Mesenchymal stem cell (in vitro differentiated cells and primary cell): ENCODE data around the gene MDC1.
"Not testable (repeated sequence)": the region's sequence is repeated elsewhere in the genome, so short reads cannot be mapped to it uniquely, and the experiment has no call there.

ENCODE experiments used
- DNase-seq: peaks from one replicate; pipeline ENCODE4 v3.0.0-alpha.2; 2013
- H2AFZ ChIP-seq: one replicate; pipeline ENCODE4 v1.6.1; 2013; ENCODE audit warnings: low read depth, mild to moderate bottlenecking, control low read depth, inconsistent platforms, low read length, moderate library complexity
- H2AK5ac ChIP-seq: 2 replicates; pipeline ENCODE4 v1.6.1; 2013; ENCODE audit warnings: low read length, moderate library complexity, mild to moderate bottlenecking, inconsistent platforms; ENCODE audit not compliant: severe bottlenecking
- H2BK120ac ChIP-seq: one replicate; pipeline ENCODE4 v1.6.1; 2013; ENCODE audit warnings: low read depth, mild to moderate bottlenecking, inconsistent platforms, low read length, moderate library complexity
- H2BK12ac ChIP-seq, 2 experiments: one replicate each; pipeline ENCODE4 v1.6.1; 2013; ENCODE audit warnings: inconsistent platforms in 2 of 2, low read length in 2 of 2, mild to moderate bottlenecking in 2 of 2, moderate library complexity in 2 of 2, control low read depth in 1 of 2
- H2BK15ac ChIP-seq: one replicate; pipeline ENCODE4 v1.6.1; 2013; ENCODE audit warnings: mild to moderate bottlenecking, low read depth, inconsistent platforms; ENCODE audit not compliant: poor library complexity, severe bottlenecking
- H2BK5ac ChIP-seq: 2 replicates; pipeline ENCODE4 v1.6.1; 2013; ENCODE audit warnings: low read depth, mild to moderate bottlenecking, low read length, control low read depth, inconsistent platforms; ENCODE audit not compliant: poor library complexity, severe bottlenecking
- H3K14ac ChIP-seq, 2 experiments: one replicate each; pipeline ENCODE4 v1.6.1; 2013; ENCODE audit warnings: inconsistent platforms in 2 of 2, low read length in 2 of 2, control low read depth in 1 of 2, mild to moderate bottlenecking in 1 of 2, moderate library complexity in 1 of 2
- H3K18ac ChIP-seq, 2 experiments: one replicate each; pipeline ENCODE4 v1.6.1; 2013; ENCODE audit warnings: inconsistent platforms in 2 of 2, low read length in 2 of 2, control low read depth in 1 of 2, low read depth in 1 of 2, mild to moderate bottlenecking in 1 of 2
- H3K23ac ChIP-seq, 2 experiments: one replicate each; pipeline ENCODE4 v1.6.1; 2013; ENCODE audit warnings: inconsistent platforms in 2 of 2, low read length in 2 of 2, mild to moderate bottlenecking in 2 of 2, moderate library complexity in 2 of 2, control low read depth in 1 of 2
- H3K27ac ChIP-seq: 2 replicates; pipeline ENCODE4 v1.5.1; 2013; ENCODE audit warnings: mild to moderate bottlenecking, moderate library complexity, low read length, control low read depth, inconsistent platforms; ENCODE audit not compliant: poor library complexity, severe bottlenecking
- H3K27me3 ChIP-seq, 2 experiments: 2 replicates each; pipeline versions ENCODE4 v1.6.1 to v1.7.0; 2013; ENCODE audit warnings: low read length in 2 of 2, mild to moderate bottlenecking in 2 of 2, moderate library complexity in 2 of 2, control low read depth in 1 of 2, inconsistent platforms in 1 of 2; ENCODE audit not compliant: control insufficient read depth in 1 of 2, insufficient read depth in 1 of 2
- H3K36me3 ChIP-seq, 2 experiments: 2 replicates each; pipeline versions ENCODE4 v1.6.1 to v1.7.0; 2013; ENCODE audit warnings: low read length in 2 of 2, control low read depth in 1 of 2, inconsistent platforms in 1 of 2, low read depth in 1 of 2, mild to moderate bottlenecking in 1 of 2; ENCODE audit not compliant: insufficient read depth in 2 of 2, control insufficient read depth in 1 of 2
- H3K4ac ChIP-seq, 2 experiments: one replicate each; pipeline ENCODE4 v1.6.1; 2013; ENCODE audit warnings: inconsistent platforms in 2 of 2, low read length in 2 of 2, mild to moderate bottlenecking in 2 of 2, moderate library complexity in 2 of 2, control low read depth in 1 of 2, low read depth in 1 of 2
- H3K4me1 ChIP-seq: 2 replicates; pipeline ENCODE4 v1.6.1; 2013; ENCODE audit warnings: low read depth, low read length, control low read depth; ENCODE audit not compliant: control insufficient read depth, insufficient read depth
- H3K4me2 ChIP-seq: 2 replicates; pipeline ENCODE4 v1.6.1; 2013; ENCODE audit warnings: low read length, mild to moderate bottlenecking, inconsistent platforms; ENCODE audit not compliant: poor library complexity, severe bottlenecking
- H3K4me3 ChIP-seq, 2 experiments: 2 replicates each; pipeline versions ENCODE4 v1.5.1 to v1.7.0; 2013; ENCODE audit warnings: low read length in 2 of 2, mild to moderate bottlenecking in 2 of 2, control low read depth in 1 of 2, low read depth in 1 of 2; ENCODE audit not compliant: insufficient read depth in 1 of 2
- H3K79me1 ChIP-seq: replicated peaks from 2 replicates; pipeline ENCODE4 v1.6.1; 2013; ENCODE audit warnings: mild to moderate bottlenecking, control low read depth, low read length, inconsistent platforms; ENCODE audit not compliant: poor library complexity, severe bottlenecking
- H3K9ac ChIP-seq: 2 replicates; pipeline ENCODE4 v1.7.0; 2013; ENCODE audit warnings: mild to moderate bottlenecking, low read length, moderate library complexity
- H3K9me3 ChIP-seq: 2 replicates; pipeline ENCODE4 v1.7.0; 2013; ENCODE audit warnings: mild to moderate bottlenecking, low read length; ENCODE audit not compliant: control insufficient read depth
- H4K8ac ChIP-seq: one replicate; pipeline ENCODE4 v1.6.1; 2013; ENCODE audit warnings: inconsistent platforms, mild to moderate bottlenecking, low read length, moderate library complexity
- H4K91ac ChIP-seq: one replicate; pipeline ENCODE4 v1.6.1; 2013; ENCODE audit warnings: mild to moderate bottlenecking, low read length, inconsistent platforms
- WGBS: methylation state at CpG from one replicate; pipeline ENCODE4 v1.1.7; 2013; ENCODE audit warnings: mixed read lengths; 5-methylcytosine and 5-hydroxymethylcytosine counted together

MDC1 gene

DNA sequence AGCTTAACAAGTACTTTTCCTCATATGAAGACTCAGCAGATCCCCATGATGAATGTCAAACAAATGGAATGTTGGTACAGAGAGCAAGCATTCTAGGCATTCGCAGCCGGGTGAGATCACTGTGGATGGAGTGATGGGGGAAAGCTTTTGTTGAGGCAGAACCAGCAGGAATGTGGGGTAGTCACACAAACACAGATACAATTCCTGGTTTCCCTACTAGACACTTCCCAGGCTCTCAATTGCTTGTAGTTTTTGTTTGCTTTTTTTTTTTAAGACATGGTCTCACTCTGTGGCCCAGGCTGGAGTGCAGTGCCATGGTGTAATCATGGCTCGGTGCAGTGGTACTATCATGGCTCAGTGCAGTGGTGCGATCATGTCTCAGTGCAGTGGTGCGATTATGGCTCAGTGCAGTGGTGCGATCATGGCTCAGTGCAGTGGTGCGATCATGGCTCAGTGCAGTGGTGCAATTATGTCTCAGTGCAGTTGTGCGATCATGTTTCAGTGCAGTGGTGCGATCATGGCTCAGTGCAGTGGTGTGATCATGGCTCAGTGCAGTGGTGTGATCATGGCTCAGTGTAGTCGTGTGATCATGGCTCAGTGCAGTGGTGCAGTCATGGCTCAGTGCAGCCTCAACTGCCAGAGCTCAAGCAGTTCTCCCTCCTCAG is 42.6 kb upstream of the MDC1 start:
- Histone ChIP-seq H3K18ac (peak overlapping the region; percentile 94 to 98), H3K9me3 (no peaks in the 10 kb centered on the region), H3K4ac (peak overlapping the region; percentile 76 to 97), H2AFZ (peak overlapping the region; percentile 29), H4K8ac (peak overlapping the region; percentile 95), H2BK120ac (peak overlapping the region; percentile 62), H3K4me2 (no peak overlapping the region), H3K14ac (peak overlapping the region in 1 of 2 experiments; percentile 100), H3K27ac (peak overlapping the region; percentile 99), H3K23ac (peak overlapping the region in 1 of 2 experiments; percentile 96), H2BK12ac (peak overlapping the region; percentile 100), H3K36me3 (no peaks in the 10 kb centered on the region), H2BK5ac (peak overlapping the region; percentile 58), H3K27me3 (no peaks in the 10 kb centered on the region), H4K91ac (peak overlapping the region; percentile 98), H3K4me3 (no peak overlapping the region), H2AK5ac (peak overlapping the region; percentile 97), H3K4me1 (peaks cover 14% of the 10 kb centered on the region), H3K9ac (peak overlapping the region; percentile 46), H3K79me1 (peaks cover 10% of the 10 kb centered on the region), H2BK15ac (peak overlapping the region; percentile 49)
- DNase-seq = peak; percentile 97
- WGBS = 69% methylated on average over 10 of the region's 10 CpGs

DNA sequence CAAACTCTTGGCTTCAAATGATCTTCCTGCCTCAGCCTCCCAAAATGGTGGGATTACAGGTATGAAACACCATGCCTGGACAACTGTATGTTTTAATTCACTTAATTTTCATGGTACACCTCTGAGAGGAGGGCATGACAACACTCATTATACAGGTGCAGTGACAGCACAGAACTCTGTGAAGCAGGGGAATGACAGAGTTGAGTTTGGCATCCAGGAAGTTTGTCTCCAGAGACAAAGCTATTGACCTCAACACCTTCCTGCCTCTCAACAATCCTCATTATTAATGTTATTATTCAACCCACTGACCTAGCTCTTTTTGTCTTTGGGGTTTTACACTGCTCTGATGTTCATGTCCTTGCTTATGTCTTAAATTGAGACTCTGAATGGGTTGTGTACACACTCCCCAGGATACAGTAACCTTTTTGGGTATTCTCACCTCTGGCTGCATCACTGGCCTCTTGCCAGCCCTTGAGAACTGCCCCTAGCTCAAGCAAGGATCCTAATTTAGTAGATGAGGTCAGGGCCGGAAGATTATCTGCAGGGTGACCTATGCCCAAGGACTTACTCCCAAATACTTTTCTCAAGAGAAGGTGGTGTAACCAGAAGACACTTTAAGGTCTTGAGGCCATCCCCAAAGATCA is 40.3 kb upstream of the MDC1 start:
- H4K8ac ChIP-seq = no peak overlapping the region
- peaks cover 14% of the 10 kb centered on the region for H3K4me1 ChIP-seq
- H3K27me3 ChIP-seq = no peaks in the 10 kb centered on the region
- no peak overlapping the region for H2AFZ ChIP-seq
- H2BK15ac ChIP-seq = no peak overlapping the region
- H3K4me2 ChIP-seq = no peak overlapping the region
- no peak overlapping the region for H4K91ac ChIP-seq
- 80% methylated on average over 1 of the region's 1 CpG for WGBS
- H3K18ac ChIP-seq = peak overlapping the region in 1 of 2 experiments; percentile 76
- peak overlapping the region; percentile 99 for H3K27ac ChIP-seq
- H3K9ac ChIP-seq = no peak overlapping the region
- peak overlapping the region in 1 of 2 experiments; percentile 48 for H2BK12ac ChIP-seq
- H3K4me3 ChIP-seq = no peak overlapping the region
- no peak overlapping the region for H2BK120ac ChIP-seq
- H3K14ac ChIP-seq = peak overlapping the region in 1 of 2 experiments; percentile 76
- H3K36me3 ChIP-seq = no peaks in the 10 kb centered on the region
- no peak overlapping the region for H3K23ac ChIP-seq
- peak overlapping the region; percentile 33 for H2BK5ac ChIP-seq
- no peak for DNase-seq
- H3K9me3 ChIP-seq = no peaks in the 10 kb centered on the region
- H3K4ac ChIP-seq = no peak overlapping the region
- H3K79me1 ChIP-seq = peaks cover 10% of the 10 kb centered on the region
- peak overlapping the region; percentile 99 for H2AK5ac ChIP-seq

DNA sequence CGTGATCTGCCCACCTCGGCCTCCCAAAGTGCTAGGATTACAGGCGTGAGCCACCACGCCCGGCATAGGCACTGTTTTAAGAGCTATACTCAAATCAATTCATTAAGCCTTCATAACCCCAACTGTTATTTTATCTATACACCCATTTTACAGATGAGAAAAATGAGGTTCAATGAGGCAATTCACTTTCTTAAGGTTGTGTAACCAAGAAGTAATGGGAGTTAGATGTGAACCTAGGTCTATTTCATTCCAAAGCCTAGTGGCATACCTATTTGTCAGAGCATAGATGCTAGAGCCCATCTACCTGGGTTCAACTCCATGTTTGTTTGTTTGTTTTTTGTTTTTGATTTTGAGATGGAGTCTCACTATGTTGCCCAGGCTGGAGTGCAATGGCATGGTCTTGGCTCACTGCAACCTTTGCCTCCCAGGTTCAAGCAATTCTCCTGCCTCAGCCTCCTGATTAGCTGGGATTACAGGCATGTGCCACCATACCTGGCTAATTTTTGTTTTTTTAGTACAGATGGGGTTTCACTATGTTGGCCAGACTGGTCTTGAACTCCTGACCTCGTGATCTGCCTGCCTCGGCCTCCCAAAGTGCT is 39.4 kb upstream of the MDC1 start:
- WGBS = 93% methylated on average over 4 of the region's 7 CpGs
- not testable (repeated sequence) for H3K4me2 ChIP-seq, H3K18ac ChIP-seq, DNase-seq, H4K8ac ChIP-seq, H4K91ac ChIP-seq, H3K79me1 ChIP-seq, H3K4me3 ChIP-seq, H3K9me3 ChIP-seq, H2AFZ ChIP-seq, H3K9ac ChIP-seq, H3K23ac ChIP-seq, H3K4ac ChIP-seq, H3K27me3 ChIP-seq, H2BK120ac ChIP-seq, H3K36me3 ChIP-seq, H3K14ac ChIP-seq, H3K27ac ChIP-seq, H2BK5ac ChIP-seq
- Histone ChIP-seq H3K4me1 (peaks cover 16% of the 10 kb centered on the region), H2BK15ac (peak overlapping the region; percentile 46), H2BK12ac (peak overlapping the region in 1 of 2 experiments; percentile 24), H2AK5ac (peak overlapping the region; percentile 99)

DNA sequence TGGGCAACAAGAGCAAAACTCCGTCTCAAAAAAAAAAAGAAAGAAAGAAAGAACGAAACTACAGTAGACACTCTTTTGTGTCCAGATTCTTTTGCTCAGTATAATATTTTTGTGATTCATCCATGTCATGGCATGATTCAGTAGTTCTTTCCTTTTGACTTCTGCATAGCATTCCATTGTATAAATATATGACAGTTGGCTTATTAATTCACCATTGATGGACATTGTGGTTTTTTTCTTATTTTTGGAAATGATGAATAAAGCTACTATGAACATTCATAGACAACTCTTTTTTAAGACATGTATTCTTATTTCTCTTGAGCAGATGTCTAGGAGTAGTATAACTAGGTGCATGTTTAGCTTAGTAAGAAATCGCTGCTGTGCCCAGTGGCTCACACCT is 37.5 kb upstream of the MDC1 start:
- no peak overlapping the region for H3K4me3 ChIP-seq
- no peak overlapping the region for H3K27ac ChIP-seq
- no peak overlapping the region for H2BK12ac ChIP-seq
- peak; percentile 21 for DNase-seq
- H3K14ac ChIP-seq = no peak overlapping the region
- H4K8ac ChIP-seq = no peak overlapping the region
- H3K4me2 ChIP-seq = no peak overlapping the region
- H3K9ac ChIP-seq = no peak overlapping the region
- WGBS = 100% methylated on average over 1 of the region's 3 CpGs
- H3K23ac ChIP-seq = no peak overlapping the region
- H3K79me1 ChIP-seq = peaks cover 6% of the 10 kb centered on the region
- no peak overlapping the region for H2BK5ac ChIP-seq
- no peak overlapping the region for H3K18ac ChIP-seq
- H3K27me3 ChIP-seq = no peaks in the 10 kb centered on the region
- H2BK120ac ChIP-seq = no peak overlapping the region
- H2AK5ac ChIP-seq = no peak overlapping the region
- H3K4me1 ChIP-seq = peaks cover 16% of the 10 kb centered on the region
- H4K91ac ChIP-seq = no peak overlapping the region
- H3K36me3 ChIP-seq = no peaks in the 10 kb centered on the region
- no peak overlapping the region for H2BK15ac ChIP-seq
- H3K9me3 ChIP-seq = no peaks in the 10 kb centered on the region
- H2AFZ ChIP-seq = no peak overlapping the region
- H3K4ac ChIP-seq = no peak overlapping the region
